WTC11 (cell line): Measurements from ENCODE around the gene EYA2. TPM values are rescaled to one million over a fixed set of nuclear protein-coding genes. Genes with fewer than 3 reads are reported as not detected.

ENCODE experiments used
- ATAC-seq: fragments of 200-7000 bp; cut with Tn5 transposase; 2 replicates; pipeline ENCODE4 v1.10.0; 2021; ENCODE audit warnings: mild to moderate bottlenecking, moderate library complexity
- CTCF ChIA-PET: fragments of 300-600 bp; sonication (Branson Sonifier 250); formaldehyde crosslinking; loops from one replicate; lab custom pipeline; 2021; ENCODE audit warnings: antibody characterized with exemption; lab: Charles Lee
- POLR2A ChIA-PET: fragments of 350-600 bp; sonication (Branson Sonifier 250); formaldehyde crosslinking; loops from one replicate; lab custom pipeline; 2021; ENCODE audit warnings: antibody characterized with exemption; lab: Charles Lee
- DNase-seq: peaks from one replicate; pipeline ENCODE4 v3.0.0; 2021; ENCODE audit warnings: low spot score
- H3K27ac Mint-ChIP-seq: 2 replicates; pipeline ENCODE4 v1.8.0; 2021; ENCODE audit warnings: mixed read lengths
- H3K27me3 Mint-ChIP-seq: 2 replicates; pipeline ENCODE4 v1.8.0; 2021; ENCODE audit warnings: low read depth, mild to moderate bottlenecking, moderate library complexity, mixed read lengths
- H3K36me3 Mint-ChIP-seq: 2 replicates; pipeline ENCODE4 v1.8.0; 2021; ENCODE audit warnings: mixed read lengths
- H3K4me1 Mint-ChIP-seq: 2 replicates; pipeline ENCODE4 v1.8.0; 2022; ENCODE audit warnings: mixed read lengths
- H3K4me3 Mint-ChIP-seq: 2 replicates; pipeline ENCODE4 v1.8.0; 2021; ENCODE audit warnings: mild to moderate bottlenecking, moderate library complexity, mixed read lengths
- H3K9me3 Mint-ChIP-seq: 2 replicates; pipeline ENCODE4 v1.8.0; 2021; ENCODE audit warnings: mixed read lengths
- ATF3 ChIP-seq: sonication (generic); formaldehyde crosslinking; conservative IDR thresholded peaks from 2 replicates; pipeline ENCODE4 v1.8.1; 2022; ENCODE audit warnings: mild to moderate bottlenecking, missing genetic modification reagents
- CDX4 ChIP-seq: fragments of 250-450 bp; sonication (Bioruptor Pico); IDR thresholded peaks from 2 replicates; pipeline ENCODE4 v1.9.0; 2021; ENCODE audit warnings: moderate library complexity, mild to moderate bottlenecking, inconsistent platforms, borderline replicate concordance
- CREM ChIP-seq: sonication (generic); formaldehyde crosslinking; IDR thresholded peaks from 2 replicates; pipeline ENCODE4 v1.8.1; 2022; ENCODE audit warnings: mild to moderate bottlenecking, missing genetic modification reagents, moderate library complexity
- EMX1 ChIP-seq: fragments of 250-450 bp; sonication (Bioruptor Pico); IDR thresholded peaks from 2 replicates; pipeline ENCODE4 v1.8.0; 2021; ENCODE audit warnings: mild to moderate bottlenecking
- ESRRA ChIP-seq: sonication (generic); formaldehyde crosslinking; IDR thresholded peaks from 2 replicates; pipeline ENCODE4 v1.8.1; 2022; ENCODE audit warnings: mild to moderate bottlenecking, missing genetic modification reagents, borderline replicate concordance
- FOXP1 ChIP-seq: sonication (generic); formaldehyde crosslinking; IDR thresholded peaks from 2 replicates; pipeline ENCODE4 v1.8.0; 2022; ENCODE audit warnings: missing genetic modification reagents, mild to moderate bottlenecking, moderate library complexity, borderline replicate concordance
- JUN ChIP-seq: sonication (generic); formaldehyde crosslinking; IDR thresholded peaks from 2 replicates; pipeline ENCODE4 v1.8.0; 2023; ENCODE audit warnings: mild to moderate bottlenecking, missing genetic modification reagents
- MXD4 ChIP-seq: fragments of 250-450 bp; sonication (Bioruptor Pico); IDR thresholded peaks from 2 replicates; pipeline ENCODE4 v1.8.0; 2021; ENCODE audit warnings: mild to moderate bottlenecking, moderate library complexity, borderline replicate concordance
- NFATC4 ChIP-seq: fragments of 250-450 bp; sonication (Bioruptor Pico); IDR thresholded peaks from 2 replicates; pipeline ENCODE4 v1.9.0; 2021; ENCODE audit warnings: mild to moderate bottlenecking
- NFYB ChIP-seq: sonication (generic); formaldehyde crosslinking; conservative IDR thresholded peaks from 2 replicates; pipeline ENCODE4 v1.8.0; 2022; ENCODE audit warnings: low read depth, missing genetic modification reagents
- PRRX2 ChIP-seq: fragments of 250-450 bp; sonication (Bioruptor Pico); IDR thresholded peaks from 2 replicates; pipeline ENCODE4 v1.8.0; 2021; ENCODE audit warnings: mild to moderate bottlenecking
- SOX15 ChIP-seq: fragments of 250-450 bp; sonication (Bioruptor Pico); IDR thresholded peaks from 2 replicates; pipeline ENCODE4 v1.9.0; 2021; ENCODE audit warnings: mild to moderate bottlenecking
- STAT6 ChIP-seq: sonication (generic); formaldehyde crosslinking; conservative IDR thresholded peaks from 2 replicates; pipeline ENCODE4 v1.8.1; 2023; ENCODE audit warnings: mild to moderate bottlenecking, low read depth, missing genetic modification reagents, moderate library complexity
- ZNF219 ChIP-seq: sonication (generic); formaldehyde crosslinking; IDR thresholded peaks from 2 replicates; pipeline ENCODE4 v1.8.0; 2023; ENCODE audit warnings: missing genetic modification reagents, mild to moderate bottlenecking, borderline replicate concordance
- ZNF317 ChIP-seq: sonication (generic); formaldehyde crosslinking; IDR thresholded peaks from 2 replicates; pipeline ENCODE4 v1.8.1; 2023; ENCODE audit warnings: low read depth, mild to moderate bottlenecking, moderate library complexity, missing genetic modification reagents, borderline replicate concordance
- ZSCAN18 ChIP-seq: fragments of 250-450 bp; sonication (Bioruptor Pico); IDR thresholded peaks from 2 replicates; pipeline ENCODE4 v2.1.2; 2022; ENCODE audit warnings: mild to moderate bottlenecking, moderate library complexity
- total RNA-seq: library from RNA; stranded (reverse); gene quantifications from 3 replicates; pipeline ENCODE4 v1.2.3, GENCODE V29; 2021
- TF ChIP-seq, protein P1 (sequence below): sonication (generic); formaldehyde crosslinking; IDR thresholded peaks from 2 replicates; pipeline ENCODE4 v1.8.1; 2023; ENCODE audit warnings: mild to moderate bottlenecking, missing genetic modification reagents, moderate library complexity
- TF ChIP-seq, protein P2 (sequence below): sonication (generic); formaldehyde crosslinking; IDR thresholded peaks from 2 replicates; pipeline ENCODE4 v1.8.1; 2022; ENCODE audit warnings: mild to moderate bottlenecking, moderate library complexity, missing genetic modification reagents
- TF ChIP-seq, protein P3 (sequence below): sonication (generic); formaldehyde crosslinking; IDR thresholded peaks from 2 replicates; pipeline ENCODE4 v1.8.1; 2023; ENCODE audit warnings: mild to moderate bottlenecking, moderate library complexity, missing genetic modification reagents
- TF ChIP-seq, protein P4 (sequence below): sonication (generic); formaldehyde crosslinking; IDR thresholded peaks from 2 replicates; pipeline ENCODE4 v1.8.1; 2022; ENCODE audit warnings: missing genetic modification reagents, borderline replicate concordance

Gene EYA2
- total RNA-seq, 1 experiment from 2014 or later = 1.5 TPM

DNA sequence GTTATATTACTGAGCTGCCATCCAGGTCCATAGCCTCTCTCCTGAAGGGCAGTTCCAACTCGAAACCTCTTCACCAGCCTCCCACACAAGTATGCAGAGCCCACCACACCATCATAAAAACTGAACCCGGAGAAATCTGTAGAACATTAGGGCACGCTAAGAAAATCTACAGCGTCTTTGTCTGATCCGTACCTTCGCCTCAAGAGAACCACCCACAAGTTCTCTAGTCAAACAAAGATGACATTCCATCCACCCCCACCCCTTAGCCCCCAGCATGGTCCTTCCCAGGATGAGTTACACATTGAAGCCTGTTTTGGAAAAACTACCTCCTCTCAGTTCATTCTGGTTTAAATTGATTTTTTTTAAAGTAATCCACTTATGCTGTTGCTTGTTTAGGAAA is 242.1 kb downstream of the EYA2 start:
- ChIA-PET CTCF (interaction anchor here (0.6 to 1.0 kb wide), 3 partner anchors 197 to 384 kb away, joined by 3 to 4 read pairs (median 4); no protein-coding TSS in a partner anchor), POLR2A (interaction anchor here (0.6 kb wide), 1 partner anchor 144 kb away, joined by 3 read pairs; no protein-coding TSS in a partner anchor)
- DNase-seq = no peak
- Mint-ChIP-seq H3K4me1 (no peaks in the 10 kb centered on the region), H3K27me3 (no peaks in the 10 kb centered on the region; the same call in 1 of the 2 replicates), H3K36me3 (peaks cover 8% of the 10 kb centered on the region), H3K9me3 (peaks cover 14% of the 10 kb centered on the region), H3K27ac (no peak overlapping the region), H3K4me3 (no peak overlapping the region)
- TF ChIP-seq SOX15 (CRISPR knock-in tag) (no peak), STAT6 (CRISPR knock-in tag) (no peak), NFYB (no peak), CDX4 (CRISPR knock-in tag) (no peak), ATF3 (CRISPR knock-in tag) (no peak), FOXP1 (CRISPR knock-in tag) (no peak), MXD4 (no peak), ESRRA (CRISPR knock-in tag) (no peak), JUN (CRISPR knock-in tag) (no peak), NFATC4 (CRISPR knock-in tag) (no peak), ZNF317 (CRISPR knock-in tag) (no peak)
- TF ChIP-seq, protein P1, sequence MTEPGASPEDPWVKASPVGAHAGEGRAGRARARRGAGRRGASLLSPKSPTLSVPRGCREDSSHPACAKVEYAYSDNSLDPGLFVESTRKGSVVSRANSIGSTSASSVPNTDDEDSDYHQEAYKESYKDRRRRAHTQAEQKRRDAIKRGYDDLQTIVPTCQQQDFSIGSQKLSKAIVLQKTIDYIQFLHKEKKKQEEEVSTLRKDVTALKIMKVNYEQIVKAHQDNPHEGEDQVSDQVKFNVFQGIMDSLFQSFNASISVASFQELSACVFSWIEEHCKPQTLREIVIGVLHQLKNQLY = no peak
- TF ChIP-seq, protein P2, sequence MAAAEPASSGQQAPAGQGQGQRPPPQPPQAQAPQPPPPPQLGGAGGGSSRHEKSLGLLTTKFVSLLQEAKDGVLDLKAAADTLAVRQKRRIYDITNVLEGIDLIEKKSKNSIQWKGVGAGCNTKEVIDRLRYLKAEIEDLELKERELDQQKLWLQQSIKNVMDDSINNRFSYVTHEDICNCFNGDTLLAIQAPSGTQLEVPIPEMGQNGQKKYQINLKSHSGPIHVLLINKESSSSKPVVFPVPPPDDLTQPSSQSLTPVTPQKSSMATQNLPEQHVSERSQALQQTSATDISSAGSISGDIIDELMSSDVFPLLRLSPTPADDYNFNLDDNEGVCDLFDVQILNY (CRISPR knock-in tag) = no peak
- TF ChIP-seq, protein P3, sequence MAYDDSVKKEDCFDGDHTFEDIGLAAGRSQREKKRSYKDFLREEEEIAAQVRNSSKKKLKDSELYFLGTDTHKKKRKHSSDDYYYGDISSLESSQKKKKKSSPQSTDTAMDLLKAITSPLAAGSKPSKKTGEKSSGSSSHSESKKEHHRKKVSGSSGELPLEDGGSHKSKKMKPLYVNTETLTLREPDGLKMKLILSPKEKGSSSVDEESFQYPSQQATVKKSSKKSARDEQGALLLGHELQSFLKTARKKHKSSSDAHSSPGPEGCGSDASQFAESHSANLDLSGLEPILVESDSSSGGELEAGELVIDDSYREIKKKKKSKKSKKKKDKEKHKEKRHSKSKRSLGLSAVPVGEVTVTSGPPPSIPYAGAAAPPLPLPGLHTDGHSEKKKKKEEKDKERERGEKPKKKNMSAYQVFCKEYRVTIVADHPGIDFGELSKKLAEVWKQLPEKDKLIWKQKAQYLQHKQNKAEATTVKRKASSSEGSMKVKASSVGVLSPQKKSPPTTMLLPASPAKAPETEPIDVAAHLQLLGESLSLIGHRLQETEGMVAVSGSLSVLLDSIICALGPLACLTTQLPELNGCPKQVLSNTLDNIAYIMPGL (CRISPR knock-in tag) = no peak
- TF ChIP-seq, protein P4, sequence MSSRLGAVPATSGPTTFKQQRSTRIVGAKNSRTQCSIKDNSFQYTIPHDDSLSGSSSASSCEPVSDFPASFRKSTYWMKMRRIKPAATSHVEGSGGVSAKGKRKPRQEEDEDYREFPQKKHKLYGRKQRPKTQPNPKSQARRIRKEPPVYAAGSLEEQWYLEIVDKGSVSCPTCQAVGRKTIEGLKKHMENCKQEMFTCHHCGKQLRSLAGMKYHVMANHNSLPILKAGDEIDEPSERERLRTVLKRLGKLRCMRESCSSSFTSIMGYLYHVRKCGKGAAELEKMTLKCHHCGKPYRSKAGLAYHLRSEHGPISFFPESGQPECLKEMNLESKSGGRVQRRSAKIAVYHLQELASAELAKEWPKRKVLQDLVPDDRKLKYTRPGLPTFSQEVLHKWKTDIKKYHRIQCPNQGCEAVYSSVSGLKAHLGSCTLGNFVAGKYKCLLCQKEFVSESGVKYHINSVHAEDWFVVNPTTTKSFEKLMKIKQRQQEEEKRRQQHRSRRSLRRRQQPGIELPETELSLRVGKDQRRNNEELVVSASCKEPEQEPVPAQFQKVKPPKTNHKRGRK = no peak
- ATAC-seq = no peak

- TF ChIP-seq FOXP1 (CRISPR knock-in tag) = no peak
- TF ChIP-seq EMX1 = no peak
- TF ChIP-seq CREM (CRISPR knock-in tag) = no peak
- no peak for TF ChIP-seq ZNF219 (CRISPR knock-in tag)
- no peak for TF ChIP-seq ZSCAN18 (CRISPR knock-in tag)
- no peak for TF ChIP-seq PRRX2 (CRISPR knock-in tag)
- Mint-ChIP-seq H3K4me1 (no peaks in the 10 kb centered on the region), H3K4me3 (no peak overlapping the region), H3K27ac (no peak overlapping the region), H3K36me3 (peaks cover 11% of the 10 kb centered on the region), H3K9me3 (peaks cover 17% of the 10 kb centered on the region), H3K27me3 (no peaks in the 10 kb centered on the region; the same call in 1 of the 2 replicates)
- DNase-seq = no peak
- no peak for ATAC-seq
- ChIA-PET POLR2A (interaction anchor here (0.6 kb wide), 1 partner anchor 145 kb away, joined by 3 read pairs; no protein-coding TSS in a partner anchor), CTCF (interaction anchor here (0.6 kb wide), 1 partner anchor 320 kb away, joined by 3 read pairs; no protein-coding TSS in a partner anchor)
Observed at GRCh38 chr20:47137231-47137870, 242.7 kb downstream of the EYA2 start.
